ENCODE data around the gene VEGFB. TPM values are rescaled to one million over a fixed set of nuclear protein-coding genes. Genes with fewer than 3 reads are reported as not detected.

VEGFB gene
- total and polyA plus RNA-seq, 2 of the 4 experiments (the other 2 are of a cell fraction) = 3.0 to 25.1 TPM

DNA sequence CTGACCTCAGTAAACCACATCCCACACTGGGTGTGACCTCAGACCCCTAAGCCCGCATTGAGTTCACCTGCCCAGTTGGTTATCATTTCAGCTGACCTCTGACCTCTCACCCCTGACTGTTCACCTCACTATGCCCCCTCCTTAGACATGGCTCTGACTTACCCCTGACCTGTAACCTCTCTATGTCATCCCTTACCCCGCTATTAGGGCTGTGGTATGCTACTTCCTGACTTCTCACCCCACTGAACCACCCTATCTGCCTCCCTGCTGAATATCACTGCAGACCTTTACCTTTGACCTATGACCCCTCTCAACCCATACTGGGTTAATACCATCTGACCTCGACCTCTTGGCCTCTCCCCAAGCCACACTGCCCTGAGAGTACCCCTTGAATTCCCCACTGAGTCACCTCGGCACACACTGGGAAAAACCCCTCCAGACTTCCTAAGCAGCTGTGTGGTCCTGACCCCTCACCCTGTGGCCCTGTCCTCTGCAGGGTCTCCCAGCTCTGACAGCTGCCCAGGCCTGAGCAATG, 25.2 kb downstream of the VEGFB start:
- peaks cover 67% of the 10 kb centered on the region for H3K36me3 ChIP-seq (ENCODE audit: control insufficient read depth, insufficient read depth, low read length)
- BruUV-seq (replicated peaks) = no TSS peak
- peak overlapping the region; percentile 65 for H2AK9ac ChIP-seq (replicated peaks; ENCODE audit: low read depth, low read length, poor library complexity)
- H2BK20ac ChIP-seq (ENCODE audit: low read depth, low read length) = no peak overlapping the region
- no peak overlapping the region for H2AK5ac ChIP-seq (ENCODE audit: low read depth, low read length)
- no peak for ATAC-seq (ENCODE audit: low read depth)
- POLR2A ChIA-PET (ENCODE audit: unreplicated experiment) = no interaction called here
- H3K23ac ChIP-seq (ENCODE audit: low read depth, low read length) = no peak overlapping the region
- 0 out of 2 replicates have a peak, but pooled peaks cover 5% of the 10 kb centered on the region for H3K9me1 ChIP-seq (ENCODE audit: insufficient read depth, low read length)
- H2BK120ac ChIP-seq (ENCODE audit: low read depth, low read length) = no peak overlapping the region
- dilution Hi-C loops (cut with HindIII; ENCODE audit: low sequenced_read_pairs, unreplicated experiment) (no loop called here), in situ Hi-C loops (cut with MboI; ENCODE audit: low sequenced_read_pairs) (no loop called here), intact Hi-C loops (cut with micrococcal nuclease) (no loop called here)
- no peak for DNase-seq
- TF ChIP-seq MXI1 (IDR thresholded peaks at IDR 0.05; ENCODE audit: borderline replicate concordance, low read depth, low read length) (no peak), SMC3 (IDR thresholded peaks at IDR 0.05; ENCODE audit: low read depth, low read length) (no peak), POLR2A (IDR thresholded peaks at IDR 0.05; ENCODE audit: low read depth, low read length) (no peak), RFX5 (IDR thresholded peaks at IDR 0.05; ENCODE audit: low read depth, low read length) (no peak), NFE2L2 (IDR thresholded peaks at IDR 0.05; ENCODE audit: low read depth, low read length) (no peak), RCOR1 (IDR thresholded peaks at IDR 0.05; ENCODE audit: insufficient replicate concordance, low read length) (no peak), FOS (IDR thresholded peaks at IDR 0.05; ENCODE audit: low read depth, low read length) (no peak)
- TF ChIP-seq, protein P1, sequence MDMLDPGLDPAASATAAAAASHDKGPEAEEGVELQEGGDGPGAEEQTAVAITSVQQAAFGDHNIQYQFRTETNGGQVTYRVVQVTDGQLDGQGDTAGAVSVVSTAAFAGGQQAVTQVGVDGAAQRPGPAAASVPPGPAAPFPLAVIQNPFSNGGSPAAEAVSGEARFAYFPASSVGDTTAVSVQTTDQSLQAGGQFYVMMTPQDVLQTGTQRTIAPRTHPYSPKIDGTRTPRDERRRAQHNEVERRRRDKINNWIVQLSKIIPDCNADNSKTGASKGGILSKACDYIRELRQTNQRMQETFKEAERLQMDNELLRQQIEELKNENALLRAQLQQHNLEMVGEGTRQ (IDR thresholded peaks at IDR 0.05; ENCODE audit: low read depth, low read length) = no peak
- TF ChIP-seq, protein P2, sequence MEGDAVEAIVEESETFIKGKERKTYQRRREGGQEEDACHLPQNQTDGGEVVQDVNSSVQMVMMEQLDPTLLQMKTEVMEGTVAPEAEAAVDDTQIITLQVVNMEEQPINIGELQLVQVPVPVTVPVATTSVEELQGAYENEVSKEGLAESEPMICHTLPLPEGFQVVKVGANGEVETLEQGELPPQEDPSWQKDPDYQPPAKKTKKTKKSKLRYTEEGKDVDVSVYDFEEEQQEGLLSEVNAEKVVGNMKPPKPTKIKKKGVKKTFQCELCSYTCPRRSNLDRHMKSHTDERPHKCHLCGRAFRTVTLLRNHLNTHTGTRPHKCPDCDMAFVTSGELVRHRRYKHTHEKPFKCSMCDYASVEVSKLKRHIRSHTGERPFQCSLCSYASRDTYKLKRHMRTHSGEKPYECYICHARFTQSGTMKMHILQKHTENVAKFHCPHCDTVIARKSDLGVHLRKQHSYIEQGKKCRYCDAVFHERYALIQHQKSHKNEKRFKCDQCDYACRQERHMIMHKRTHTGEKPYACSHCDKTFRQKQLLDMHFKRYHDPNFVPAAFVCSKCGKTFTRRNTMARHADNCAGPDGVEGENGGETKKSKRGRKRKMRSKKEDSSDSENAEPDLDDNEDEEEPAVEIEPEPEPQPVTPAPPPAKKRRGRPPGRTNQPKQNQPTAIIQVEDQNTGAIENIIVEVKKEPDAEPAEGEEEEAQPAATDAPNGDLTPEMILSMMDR (conservative IDR thresholded peaks at IDR 0.05; ENCODE audit: low read depth, low read length) = no peak
- H4K5ac ChIP-seq (ENCODE audit: low read depth, low read length) = no peak overlapping the region
- H3K27me3 ChIP-seq (ENCODE audit: control insufficient read depth, insufficient read depth, low read length) = no peaks in the 10 kb centered on the region
- peaks cover 7 to 50% of the 10 kb centered on the region in 2 experiments; a peak in 2 of 4 replicates for H3K79me1 ChIP-seq (ENCODE audit: low read depth in 1 of 2, low read length in 2 of 2)
- no peak overlapping the region for H3K18ac ChIP-seq (ENCODE audit: low read depth, low read length)
- H3K27ac ChIP-seq (ENCODE audit: insufficient read depth, low read length) = no peak overlapping the region
- no peak overlapping the region for H3K9ac ChIP-seq (ENCODE audit: low read depth, low read length)
- no peak overlapping the region for H3K4me3 ChIP-seq (ENCODE audit: insufficient read depth, low read depth, low read length)
- H3K14ac ChIP-seq (replicated peaks; ENCODE audit: low read depth, low read length) = no peak overlapping the region
- H4K20me1 ChIP-seq (ENCODE audit: insufficient read depth, low read length) = no peaks in the 10 kb centered on the region
- H2BK5ac ChIP-seq (ENCODE audit: low read depth, low read length, poor library complexity, severe bottlenecking) = no peak overlapping the region
- H4K8ac ChIP-seq (ENCODE audit: low read depth in 2 of 2, low read length in 2 of 2) = no peak overlapping the region
- WGBS, 2 experiments (ENCODE audit: extremely low coverage in 2 of 2, insufficient read length in 1 of 2) = 100% methylated on average over 1 of the region's 4 CpGs; no CpG with 5 or more reads in 1 of the 2 experiments
- H2AFZ ChIP-seq (replicated peaks; ENCODE audit: low read length, poor library complexity) = no peak overlapping the region
- no peak overlapping the region for H4K91ac ChIP-seq (ENCODE audit: insufficient read depth, low read depth, low read length)
- no peak overlapping the region for H3K4me2 ChIP-seq (ENCODE audit: low read depth, low read length)
- no peak overlapping the region for H3K56ac ChIP-seq (ENCODE audit: extremely low read depth, insufficient read depth, low read length)
- CTCF ChIA-PET = no interaction called here
- peaks cover 9% of the 10 kb centered on the region for H3K4me1 ChIP-seq (ENCODE audit: control insufficient read depth, insufficient read depth, low read length)
- H2BK15ac ChIP-seq (ENCODE audit: low read depth, low read length) = no peak overlapping the region
- no peaks in the 10 kb centered on the region for H3K9me3 ChIP-seq (ENCODE audit: control insufficient read depth, insufficient read depth, low read length)
- H3K4ac ChIP-seq (ENCODE audit: low read depth, low read length) = no peak overlapping the region
